ENCODE measurements around the gene TRIM62. TPM values are rescaled to one million over a fixed set of nuclear protein-coding genes. Genes with fewer than 3 reads are reported as not detected.

TRIM62 gene
- total RNA-seq, 1 experiment from 2014 or later: 2.5 TPM

- Mint-ChIP-seq H3K27ac (ENCODE audit: unreplicated experiment) (peak overlapping the region; percentile 87), H3K4me3 (ENCODE audit: unreplicated experiment) (peak overlapping the region; percentile 32), H3K4me1 (ENCODE audit: low read depth, unreplicated experiment) (peaks cover 23% of the 10 kb centered on the region), H3K9me3 (ENCODE audit: unreplicated experiment) (peaks cover 16% of the 10 kb centered on the region), H3K36me3 (ENCODE audit: insufficient read depth, unreplicated experiment) (peaks cover 6% of the 10 kb centered on the region), H3K27me3 (ENCODE audit: insufficient read depth, unreplicated experiment) (no peaks in the 10 kb centered on the region)
- no peaks in the 10 kb centered on the region for H3K27me3 ChIP-seq (replicated peaks; ENCODE audit: control insufficient read depth, insufficient read depth, low read length)
- no peak overlapping the region for H3K4me3 ChIP-seq (ENCODE audit: low read depth, low read length)
- POLR2A ChIA-PET: no interaction called here
- DNase-seq: no peak
- TF ChIP-seq CTCF (IDR thresholded peaks at IDR 0.05; ENCODE audit: insufficient read depth in 1 of 2, low read depth in 1 of 2, low read length in 1 of 2, severe bottlenecking in 1 of 2, unreplicated experiment in 1 of 2): no peak
- TSS peak; percentile 92 for BruUV-seq (replicated peaks)
- H3K9me3 ChIP-seq: peaks cover 6% of the 10 kb centered on the region; the same call in 1 of the 2 replicates
- H3K36me3 ChIP-seq (ENCODE audit: control insufficient read depth, insufficient read depth, low read length): no peaks in the 10 kb centered on the region
- CTCF ChIA-PET: no interaction called here
- peaks cover 33% of the 10 kb centered on the region for H3K4me1 ChIP-seq
- intact Hi-C loops (cut with micrococcal nuclease; ENCODE audit: unreplicated experiment): loop anchor here (2.0 kb wide), 1 partner anchor 13 kb away; no protein-coding TSS in a partner anchor
These were observed 39.5 kb upstream of the TRIM62 start for GRCh38 chr1:33221385-33221758.

- Mint-ChIP-seq H3K4me3 (ENCODE audit: unreplicated experiment) (peak overlapping the region; percentile 32), H3K27ac (ENCODE audit: unreplicated experiment) (peak overlapping the region; percentile 87), H3K36me3 (ENCODE audit: insufficient read depth, unreplicated experiment) (peaks cover 6% of the 10 kb centered on the region), H3K9me3 (ENCODE audit: unreplicated experiment) (peaks cover 16% of the 10 kb centered on the region), H3K4me1 (ENCODE audit: low read depth, unreplicated experiment) (peaks cover 23% of the 10 kb centered on the region), H3K27me3 (ENCODE audit: insufficient read depth, unreplicated experiment) (no peaks in the 10 kb centered on the region)
- Histone ChIP-seq H3K4me1 (peaks cover 33% of the 10 kb centered on the region), H3K36me3 (ENCODE audit: control insufficient read depth, insufficient read depth, low read length) (no peaks in the 10 kb centered on the region), H3K9me3 (peaks cover 6% of the 10 kb centered on the region; the same call in 1 of the 2 replicates), H3K4me3 (ENCODE audit: low read depth, low read length) (no peak overlapping the region), H3K27me3 (replicated peaks; ENCODE audit: control insufficient read depth, insufficient read depth, low read length) (no peaks in the 10 kb centered on the region)
- CTCF ChIA-PET: no interaction called here
- intact Hi-C loops (cut with micrococcal nuclease; ENCODE audit: unreplicated experiment): loop anchor here (2.0 kb wide), 1 partner anchor 14 kb away; no protein-coding TSS in a partner anchor
- BruUV-seq (replicated peaks): no TSS peak
- POLR2A ChIA-PET: no interaction called here
- peak; percentile 74 to 92 for DNase-seq
- no peak for TF ChIP-seq CTCF (IDR thresholded peaks at IDR 0.05; ENCODE audit: insufficient read depth in 1 of 2, low read depth in 1 of 2, low read length in 1 of 2, severe bottlenecking in 1 of 2, unreplicated experiment in 1 of 2)
These were observed 39.0 kb upstream of the TRIM62 start for GRCh38 chr1:33220676-33221384.

- Histone ChIP-seq H3K27me3 (replicated peaks; ENCODE audit: control insufficient read depth, insufficient read depth, low read length) (no peaks in the 10 kb centered on the region), H3K9me3 (peaks cover 6% of the 10 kb centered on the region; the same call in 1 of the 2 replicates), H3K36me3 (ENCODE audit: control insufficient read depth, insufficient read depth, low read length) (no peaks in the 10 kb centered on the region), H3K4me1 (peaks cover 33% of the 10 kb centered on the region), H3K4me3 (ENCODE audit: low read depth, low read length) (no peak overlapping the region)
- peak overlapping the region; percentile 34 for H3K4me3 Mint-ChIP-seq (ENCODE audit: unreplicated experiment)
- H3K27me3 Mint-ChIP-seq (ENCODE audit: insufficient read depth, unreplicated experiment): no peaks in the 10 kb centered on the region
- ChIA-PET POLR2A (interaction anchor here (0.6 kb wide), 1 partner anchor 38 kb away, joined by 3 read pairs; no protein-coding TSS in a partner anchor), CTCF (no interaction called here)
- H3K9me3 Mint-ChIP-seq (ENCODE audit: unreplicated experiment): peaks cover 12% of the 10 kb centered on the region
- no peak for TF ChIP-seq CTCF (IDR thresholded peaks at IDR 0.05; ENCODE audit: insufficient read depth in 1 of 2, low read depth in 1 of 2, low read length in 1 of 2, severe bottlenecking in 1 of 2, unreplicated experiment in 1 of 2)
- peaks cover 23% of the 10 kb centered on the region for H3K4me1 Mint-ChIP-seq (ENCODE audit: low read depth, unreplicated experiment)
- H3K36me3 Mint-ChIP-seq (ENCODE audit: insufficient read depth, unreplicated experiment): peaks cover 6% of the 10 kb centered on the region
- no TSS peak for BruUV-seq (replicated peaks)
- intact Hi-C loops (cut with micrococcal nuclease; ENCODE audit: unreplicated experiment): loop anchor here (2.0 kb wide), 2 partner anchors 15 to 39 kb away; no protein-coding TSS in a partner anchor
- peak overlapping the region; percentile 87 for H3K27ac Mint-ChIP-seq (ENCODE audit: unreplicated experiment)
- DNase-seq: peak; percentile 62 to 77
These were observed 38.2 kb upstream of the TRIM62 start for GRCh38 chr1:33219886-33220661.
